HepG2 (cell line): ENCODE measurements around the gene FNDC3B. TPM values are rescaled to one million over a fixed set of nuclear protein-coding genes. Genes with fewer than 3 reads are reported as not detected.
A peak's percentile ranks its signal among the peaks of the same experiment; 100 is the strongest.

ENCODE experiments used
- ARHGAP35 ChIP-seq: sonication (generic); formaldehyde crosslinking; IDR thresholded peaks from 2 replicates; pipeline ENCODE4 v1.9.0; 2022; ENCODE audit warnings: mild to moderate bottlenecking, inconsistent platforms, moderate library complexity, missing genetic modification reagents, borderline replicate concordance
- ATF1 ChIP-seq: IDR thresholded peaks from 2 replicates; pipeline ENCODE4 v1.6.1; 2016; ENCODE audit warnings: mild to moderate bottlenecking, control low read depth
- ATF7-NPFF ChIP-seq: sonication (generic); formaldehyde crosslinking; IDR thresholded peaks from 2 replicates; pipeline ENCODE4 v1.8.1; 2023; ENCODE audit warnings: mild to moderate bottlenecking, low read depth, missing genetic modification reagents, moderate library complexity
- CEBPG ChIP-seq: IDR thresholded peaks from 2 replicates; pipeline ENCODE4 v1.6.1; 2016
- FOXA3 ChIP-seq: IDR thresholded peaks from 2 replicates; pipeline ENCODE4 v1.6.1; 2016; ENCODE audit warnings: missing genetic modification reagents, missing compliant biosample characterization
- HHEX ChIP-seq: IDR thresholded peaks from 2 replicates; pipeline ENCODE4 v1.6.1; 2016; ENCODE audit warnings: control low read depth
- KDM3A ChIP-seq: IDR thresholded peaks from 2 replicates; pipeline ENCODE4 v1.6.1; 2018; ENCODE audit warnings: low read depth, missing compliant biosample characterization
- MEF2D ChIP-seq: sonication (generic); formaldehyde crosslinking; IDR thresholded peaks from 2 replicates; pipeline ENCODE4 v1.5.1; 2020; ENCODE audit warnings: mild to moderate bottlenecking, missing genetic modification reagents
- MEIS2 ChIP-seq: sonication (generic); formaldehyde crosslinking; IDR thresholded peaks from 2 replicates; pipeline ENCODE4 v1.9.0; 2021; ENCODE audit warnings: mild to moderate bottlenecking, missing genetic modification reagents
- NR2F2 ChIP-seq: IDR thresholded peaks from 2 replicates; pipeline ENCODE4 v1.6.1; 2012; ENCODE audit warnings: low read depth, inconsistent platforms, borderline replicate concordance
- PHF5A ChIP-seq: IDR thresholded peaks from one replicate; pipeline ENCODE4 v1.6.1; 2018; ENCODE audit warnings: low read depth, missing genetic modification reagents; ENCODE audit not compliant: unreplicated experiment
- PHF8 ChIP-seq: sonication (generic); formaldehyde crosslinking; IDR thresholded peaks from 2 replicates; pipeline ENCODE4 v1.5.0; 2020; ENCODE audit warnings: missing genetic modification reagents
- POLR2G ChIP-seq: fragments of 200-400 bp; formaldehyde crosslinking; IDR thresholded peaks from 2 replicates; pipeline ENCODE4 v1.6.1; 2018; ENCODE audit warnings: mild to moderate bottlenecking, low read depth, low read length, moderate library complexity
- TGIF2 ChIP-seq: IDR thresholded peaks from 2 replicates; pipeline ENCODE4 v1.6.1; 2016; ENCODE audit warnings: control low read depth, missing compliant biosample characterization
- USF2 ChIP-seq, 2 experiments: sonication (generic) in 1 of 2; formaldehyde crosslinking in 1 of 2; IDR thresholded peaks; 2 replicates each; pipeline versions ENCODE4 v1.5.1 to v1.6.1; 2011 to 2020; ENCODE audit warnings: borderline replicate concordance in 1 of 2, low read depth in 1 of 2, low read length in 1 of 2, mild to moderate bottlenecking in 1 of 2, missing genetic modification reagents in 1 of 2, moderate library complexity in 1 of 2
- ZFP41 ChIP-seq: sonication (generic); formaldehyde crosslinking; IDR thresholded peaks from 2 replicates; pipeline ENCODE4 v1.4.0; 2020; ENCODE audit warnings: mild to moderate bottlenecking, missing genetic modification reagents, borderline replicate concordance
- ZNF205 ChIP-seq: IDR thresholded peaks from 2 replicates; pipeline ENCODE4 v1.6.1; 2018; ENCODE audit warnings: missing biosample characterization, missing genetic modification reagents
- ZNF33B ChIP-seq: sonication (generic); formaldehyde crosslinking; IDR thresholded peaks from 2 replicates; pipeline ENCODE4 v1.5.1; 2020; ENCODE audit warnings: mild to moderate bottlenecking, missing genetic modification reagents
- ZNF34 ChIP-seq: sonication (generic); formaldehyde crosslinking; IDR thresholded peaks from 2 replicates; pipeline ENCODE4 v1.4.0; 2020; ENCODE audit warnings: mild to moderate bottlenecking, missing genetic modification reagents, borderline replicate concordance
- ZNF510 ChIP-seq: sonication (generic); formaldehyde crosslinking; IDR thresholded peaks from 2 replicates; pipeline ENCODE4 v1.4.0; 2020; ENCODE audit warnings: low read depth, mild to moderate bottlenecking, missing genetic modification reagents
- ZNF549 ChIP-seq: sonication (generic); formaldehyde crosslinking; IDR thresholded peaks from 2 replicates; pipeline ENCODE4 v1.5.0; 2020; ENCODE audit warnings: missing genetic modification reagents
- ZNF598 ChIP-seq: sonication (generic); formaldehyde crosslinking; IDR thresholded peaks from 2 replicates; pipeline ENCODE4 v1.5.1; 2020; ENCODE audit warnings: mild to moderate bottlenecking, missing genetic modification reagents, borderline replicate concordance
- ZNF724P ChIP-seq: sonication (generic); formaldehyde crosslinking; IDR thresholded peaks from 2 replicates; pipeline ENCODE4 v1.8.0; 2022; ENCODE audit warnings: missing genetic modification reagents, borderline replicate concordance
- ZNF747 ChIP-seq: sonication (generic); formaldehyde crosslinking; IDR thresholded peaks from 2 replicates; pipeline ENCODE4 v1.8.1; 2023; ENCODE audit warnings: missing genetic modification reagents, mild to moderate bottlenecking, borderline replicate concordance
- ZNF878 ChIP-seq: sonication (generic); formaldehyde crosslinking; IDR thresholded peaks from 2 replicates; pipeline ENCODE4 v1.8.1; 2023; ENCODE audit warnings: mild to moderate bottlenecking, missing genetic modification reagents, moderate library complexity
- ZSCAN9 ChIP-seq: IDR thresholded peaks from 2 replicates; pipeline ENCODE4 v1.6.1; 2016; ENCODE audit warnings: borderline replicate concordance
- polyA plus RNA-seq, 8 experiments: library from polyadenylated mRNA; depleted of rRNA in 3 of 8; stranded (reverse) in 7 of 8; unstranded in 1 of 8; fragments of >200 nt; fragmentation: Illumina TruSeq in 4 of 8; extraction: Trizol in 4 of 8; gene quantifications; 2 replicates each; pipeline versions ENCODE4 v1.2.1 to v1.2.3, GENCODE V29; 2011 to 2016; ENCODE audit warnings: low read depth in 4 of 8, missing spikeins in 1 of 8, mixed read lengths in 1 of 8; ENCODE audit not compliant: insufficient read depth in 1 of 8
- total RNA-seq, 5 experiments: library from RNA; depleted of rRNA; stranded (reverse); fragments of >200 nt; fragmentation: Illumina TruSeq; extraction: Trizol; gene quantifications; 2 replicates each; pipeline ENCODE4 v1.2.3, GENCODE V29; 2016; ENCODE audit warnings: low read depth in 1 of 5
- TF ChIP-seq, protein P1 (sequence below): sonication (generic); formaldehyde crosslinking; IDR thresholded peaks from 2 replicates; pipeline ENCODE4 v1.4.0; 2020; ENCODE audit warnings: low read depth, mild to moderate bottlenecking, missing genetic modification reagents

FNDC3B gene
- total and polyA plus RNA-seq, 2 of the 13 experiments (the other 11 are each of a cell fraction or from before 2014, with no cell fraction given) = 74.8 to 103 TPM

DNA sequence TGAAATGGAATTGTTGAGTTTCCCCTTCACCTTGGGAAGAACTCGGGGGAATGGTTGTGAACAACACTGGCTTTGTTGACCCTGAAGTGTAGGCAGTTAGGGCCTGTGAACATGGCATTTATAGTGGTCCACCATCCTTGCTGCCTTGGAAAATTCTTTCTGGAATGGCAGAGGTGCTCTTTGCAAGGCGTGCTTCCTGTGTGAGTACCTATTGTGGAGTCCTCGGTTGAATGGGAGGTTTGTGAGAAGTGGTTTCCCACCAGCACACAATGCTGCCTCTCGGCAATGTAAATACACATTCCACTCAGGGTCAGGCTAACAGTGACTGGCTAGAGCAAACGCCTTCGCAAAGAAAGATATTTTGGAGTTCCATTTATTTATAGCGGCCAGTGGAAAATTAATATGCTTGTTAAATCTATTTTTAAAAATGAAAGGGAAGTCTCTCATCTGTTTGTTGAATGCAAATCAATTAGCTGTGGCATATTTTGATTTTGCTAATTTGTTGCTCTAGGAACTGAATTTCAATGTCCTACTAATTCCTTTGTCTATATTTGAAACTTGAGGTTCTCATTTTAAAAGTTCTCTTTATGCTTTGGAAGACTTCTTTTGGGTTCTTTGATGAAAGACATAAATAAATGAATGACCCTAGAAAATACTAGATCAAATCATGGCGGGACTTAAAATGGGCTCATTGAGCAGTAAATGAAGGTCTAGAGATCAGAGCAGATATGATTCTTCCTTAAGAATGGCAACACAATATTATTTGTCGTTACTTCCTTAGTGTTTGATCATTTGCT lies 59.5 kb downstream of the FNDC3B start (continued):
- TF ChIP-seq ZNF747 (CRISPR knock-in tag) = no peak
- TF ChIP-seq HHEX = no peak
- TF ChIP-seq CEBPG (CRISPR knock-in tag) = peak; percentile 30; the same call in 1 of the 2 replicates
- TF ChIP-seq, protein P1, sequence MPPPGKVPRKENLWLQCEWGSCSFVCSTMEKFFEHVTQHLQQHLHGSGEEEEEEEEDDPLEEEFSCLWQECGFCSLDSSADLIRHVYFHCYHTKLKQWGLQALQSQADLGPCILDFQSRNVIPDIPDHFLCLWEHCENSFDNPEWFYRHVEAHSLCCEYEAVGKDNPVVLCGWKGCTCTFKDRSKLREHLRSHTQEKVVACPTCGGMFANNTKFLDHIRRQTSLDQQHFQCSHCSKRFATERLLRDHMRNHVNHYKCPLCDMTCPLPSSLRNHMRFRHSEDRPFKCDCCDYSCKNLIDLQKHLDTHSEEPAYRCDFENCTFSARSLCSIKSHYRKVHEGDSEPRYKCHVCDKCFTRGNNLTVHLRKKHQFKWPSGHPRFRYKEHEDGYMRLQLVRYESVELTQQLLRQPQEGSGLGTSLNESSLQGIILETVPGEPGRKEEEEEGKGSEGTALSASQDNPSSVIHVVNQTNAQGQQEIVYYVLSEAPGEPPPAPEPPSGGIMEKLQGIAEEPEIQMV = no peak
- no peak for TF ChIP-seq ZNF549 (CRISPR knock-in tag)
- no peak for TF ChIP-seq KDM3A (CRISPR knock-in tag)
- TF ChIP-seq ARHGAP35 = no peak
- TF ChIP-seq ZNF878 (CRISPR knock-in tag) = no peak; the same call in 1 of the 2 replicates
- no peak for TF ChIP-seq ZNF34
- peak; percentile 37; the same call in 1 of the 2 replicates for TF ChIP-seq MEIS2 (CRISPR knock-in tag)
- no peak for TF ChIP-seq ZNF724P (CRISPR knock-in tag)
- TF ChIP-seq ZSCAN9 (CRISPR knock-in tag) = 0 out of 2 replicates have a peak, but pooled peaks have one; percentile 51
- TF ChIP-seq ZNF598 (CRISPR knock-in tag) = no peak
- TF ChIP-seq PHF8 (CRISPR knock-in tag) = 0 out of 2 replicates have a peak, but pooled peaks have one; percentile 34
- TF ChIP-seq FOXA3 (CRISPR knock-in tag) = peak; percentile 86
- 0 out of 2 replicates have a peak, but pooled peaks have one; percentile 27 for TF ChIP-seq ATF1
- no peak for TF ChIP-seq MEF2D (CRISPR knock-in tag)
- TF ChIP-seq ATF7-NPFF (CRISPR knock-in tag) = no peak; the same call in 1 of the 2 replicates
- TF ChIP-seq ZNF510 (CRISPR knock-in tag) = 0 out of 2 replicates have a peak, but pooled peaks have one; percentile 29
- peak; percentile 55 for TF ChIP-seq POLR2G
- no peak for TF ChIP-seq ZNF33B (CRISPR knock-in tag)
- TF ChIP-seq ZNF205 (CRISPR knock-in tag) = peak; percentile 73; the same call in 1 of the 2 replicates
- no peak for TF ChIP-seq TGIF2
- TF ChIP-seq USF2 (IDR thresholded peaks at IDR 0.05; ENCODE audit: low read depth, low read length) = no peak
- no peak for TF ChIP-seq USF2 (CRISPR knock-in tag; IDR thresholded peaks at IDR 0.05; ENCODE audit: borderline replicate concordance)
- TF ChIP-seq ZFP41 (CRISPR knock-in tag) = no peak
- no peak for TF ChIP-seq NR2F2
- no peak for TF ChIP-seq PHF5A (CRISPR knock-in tag)
